Neural cell (in vitro differentiated cells): ENCODE results near the gene UQCC3. TPM values are rescaled to one million over a fixed set of nuclear protein-coding genes. Genes with fewer than 3 reads are reported as not detected.

Source experiments
- H2AFZ ChIP-seq: fragments of 200-600, 300-800 bp; sonication (generic), shearing (Covaris generic); 2 replicates; pipeline ENCODE4 v1.6.0; 2014; ENCODE audit warnings: low read depth, mild to moderate bottlenecking, antibody characterized with exemption, low read length, moderate library complexity
- H3F3A ChIP-seq: fragments of 200-600 bp; shearing (Covaris generic); 2 replicates; pipeline ENCODE4 v1.6.1; 2016; ENCODE audit warnings: mild to moderate bottlenecking, moderate library complexity, mixed read lengths, antibody characterized with exemption, low read length; ENCODE audit not compliant: insufficient read depth, poor library complexity, severe bottlenecking
- H3K27ac ChIP-seq: fragments of 200-600, 300-800 bp; sonication (generic), shearing (Covaris generic); 2 replicates; pipeline ENCODE4 v1.5.1; 2014; ENCODE audit warnings: mild to moderate bottlenecking, low read length, moderate library complexity
- H3K27me3 ChIP-seq: fragments of 300-800, 200-600 bp; sonication (generic), shearing (Covaris generic); 2 replicates; pipeline ENCODE4 v1.6.0; 2014; ENCODE audit warnings: mild to moderate bottlenecking, low read depth, low read length, moderate library complexity; ENCODE audit not compliant: insufficient read depth
- H3K36me3 ChIP-seq: fragments of 300-800, 200-600 bp; sonication (generic), shearing (Covaris generic); 2 replicates; pipeline ENCODE4 v1.5.1; 2014; ENCODE audit warnings: mild to moderate bottlenecking, antibody characterized with exemption, low read length, moderate library complexity; ENCODE audit not compliant: insufficient read depth
- H3K4me2 ChIP-seq: fragments of 300-800, 200-600 bp; sonication (generic), shearing (Covaris generic); 2 replicates; pipeline ENCODE4 v1.6.0; 2014; ENCODE audit warnings: mild to moderate bottlenecking, low read length
- H3K4me3 ChIP-seq: fragments of 300-800, 200-600 bp; sonication (generic), shearing (Covaris generic); 2 replicates; pipeline ENCODE4 v1.5.1; 2014; ENCODE audit warnings: mild to moderate bottlenecking, low read length, moderate library complexity
- H3K79me2 ChIP-seq: fragments of 200-600 bp; shearing (Covaris generic); replicated peaks from 2 replicates; pipeline ENCODE4 v1.6.0; 2014; ENCODE audit warnings: mild to moderate bottlenecking, low read length, moderate library complexity; ENCODE audit not compliant: insufficient read depth
- H3K9ac ChIP-seq: fragments of 300-800, 200-600 bp; sonication (generic), shearing (Covaris generic); 2 replicates; pipeline ENCODE4 v1.6.1; 2016; ENCODE audit warnings: mild to moderate bottlenecking, low read length, mixed read lengths
- H3K9me2 ChIP-seq: fragments of 200-600 bp; shearing (Covaris generic); 2 replicates; pipeline ENCODE4 v1.6.1; 2016; ENCODE audit warnings: mild to moderate bottlenecking, low read length, mixed read lengths; ENCODE audit not compliant: insufficient read depth
- H3K9me3 ChIP-seq: fragments of 200-600, 300-800 bp; sonication (generic), shearing (Covaris generic); 2 replicates; pipeline ENCODE4 v1.6.1; 2016; ENCODE audit warnings: mild to moderate bottlenecking, mixed run types, low read length, moderate library complexity, mixed read lengths
- H4K20me1 ChIP-seq: fragments of 200-600 bp; shearing (Covaris generic); 2 replicates; pipeline ENCODE4 v1.6.1; 2016; ENCODE audit warnings: mild to moderate bottlenecking, mixed run types; ENCODE audit not compliant: insufficient read depth
- CTCF ChIP-seq: fragments of 450-650 bp; IDR thresholded peaks from 2 replicates; pipeline ENCODE4 v1.5.1; 2014; ENCODE audit warnings: antibody characterized with exemption, mild to moderate bottlenecking, moderate library complexity; ENCODE audit not compliant: poor library complexity, severe bottlenecking
- EP300 ChIP-seq: fragments of 450-650 bp; conservative IDR thresholded peaks from 2 replicates; pipeline ENCODE4 v1.6.1; 2014; ENCODE audit warnings: antibody characterized with exemption, mild to moderate bottlenecking, moderate library complexity; ENCODE audit not compliant: poor library complexity, severe bottlenecking
- EZH2 ChIP-seq: fragments of 200-600, 300-800 bp; shearing (Covaris generic), sonication (generic); IDR thresholded peaks from 2 replicates; pipeline ENCODE4 v1.6.1; 2014; ENCODE audit warnings: antibody characterized with exemption, low read length, borderline replicate concordance, mild to moderate bottlenecking; ENCODE audit not compliant: insufficient read depth, poor library complexity, severe bottlenecking
- MXI1 ChIP-seq: fragments of 450-650 bp; conservative IDR thresholded peaks from 2 replicates; pipeline ENCODE4 v1.6.1; 2014; ENCODE audit warnings: antibody characterized with exemption, mild to moderate bottlenecking; ENCODE audit not compliant: poor library complexity, severe bottlenecking
- POLR2AphosphoS5 ChIP-seq: IDR thresholded peaks from 2 replicates; pipeline ENCODE4 v1.6.1; 2012
- RAD21 ChIP-seq: fragments of 450-650 bp; conservative IDR thresholded peaks from 2 replicates; pipeline ENCODE4 v1.6.1; 2014; ENCODE audit warnings: antibody characterized with exemption, mild to moderate bottlenecking, moderate library complexity
- SMC3 ChIP-seq: fragments of 450-650 bp; conservative IDR thresholded peaks from 2 replicates; pipeline ENCODE4 v1.6.1; 2014; ENCODE audit warnings: antibody characterized with exemption, mild to moderate bottlenecking, moderate library complexity; ENCODE audit not compliant: poor library complexity
- TAF1 ChIP-seq: IDR thresholded peaks from 2 replicates; pipeline ENCODE4 v1.6.1; 2012; ENCODE audit warnings: low read depth
- polyA plus RNA-seq: library from polyadenylated mRNA; depleted of rRNA; stranded (reverse); fragments of >200 nt; gene quantifications from 2 replicates; pipeline ENCODE4 v1.2.3, GENCODE V29; 2014
- TF ChIP-seq, protein P1 (sequence below): IDR thresholded peaks from 2 replicates; pipeline ENCODE4 v1.6.1; 2012; ENCODE audit warnings: borderline replicate concordance

The UQCC3 gene
- polyA plus RNA-seq, 1 donor from 2014 or later, result 8.4 TPM

DNA sequence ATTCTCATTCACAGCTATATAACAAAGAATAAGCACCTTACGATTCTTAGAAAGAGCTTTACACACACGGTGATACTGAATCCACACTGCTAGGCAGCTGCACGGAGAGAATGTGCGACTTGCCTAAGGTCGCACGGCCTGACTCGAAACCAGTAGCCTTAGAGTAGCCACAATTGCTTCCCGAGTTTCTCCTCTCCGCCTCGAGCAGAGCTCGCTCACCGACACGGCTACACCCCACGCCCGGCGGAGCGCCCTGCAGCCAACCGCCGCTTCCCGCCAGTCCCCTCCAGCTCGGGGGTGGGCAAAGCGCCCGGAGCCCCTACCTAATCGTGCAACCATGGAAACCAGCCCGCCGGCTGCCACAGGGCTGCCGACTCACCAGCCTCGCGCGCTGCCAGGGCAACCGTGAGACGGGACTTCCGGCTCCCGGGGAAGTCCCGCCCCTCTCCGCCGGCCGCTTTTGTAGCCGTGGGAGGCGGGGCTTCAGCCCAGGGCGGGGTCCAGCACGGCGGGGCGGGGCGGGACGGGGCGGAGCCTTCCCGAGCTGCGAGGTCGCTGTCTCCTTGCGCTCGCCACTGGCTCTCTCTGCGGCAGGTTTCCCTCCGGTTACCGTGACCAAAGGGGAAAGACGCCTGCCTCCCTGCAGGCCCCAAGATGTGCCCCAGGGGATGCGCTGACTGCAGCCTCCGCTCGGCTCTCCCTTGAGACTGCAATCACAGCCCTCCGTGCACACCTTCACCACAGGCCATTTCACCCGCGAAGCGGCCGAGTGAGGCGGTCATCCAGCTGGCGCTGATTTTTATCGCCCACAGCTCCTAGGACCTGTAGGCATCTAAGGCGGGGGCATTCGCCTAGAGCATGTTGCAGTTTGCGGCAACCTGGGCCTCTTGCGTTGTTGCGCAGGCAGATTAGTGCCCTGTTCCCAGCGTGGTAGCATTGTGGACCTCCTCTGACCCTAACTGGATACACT is 34.7 kb downstream of the UQCC3 start:
- H3K36me3 ChIP-seq, result peaks cover 11% of the 10 kb centered on the region
- no peak overlapping the region for H2AFZ ChIP-seq
- H3K9me2 ChIP-seq, result no peaks in the 10 kb centered on the region
- TF ChIP-seq EP300, result peak; percentile 41
- peak; percentile 43 for TF ChIP-seq SMC3
- peak; percentile 74 for TF ChIP-seq TAF1
- TF ChIP-seq CTCF, result no peak
- no peak for TF ChIP-seq EZH2
- peak; percentile 95 for TF ChIP-seq POLR2AphosphoS5
- TF ChIP-seq MXI1, result peak; percentile 93
- TF ChIP-seq RAD21, result no peak
- TF ChIP-seq, protein P1, sequence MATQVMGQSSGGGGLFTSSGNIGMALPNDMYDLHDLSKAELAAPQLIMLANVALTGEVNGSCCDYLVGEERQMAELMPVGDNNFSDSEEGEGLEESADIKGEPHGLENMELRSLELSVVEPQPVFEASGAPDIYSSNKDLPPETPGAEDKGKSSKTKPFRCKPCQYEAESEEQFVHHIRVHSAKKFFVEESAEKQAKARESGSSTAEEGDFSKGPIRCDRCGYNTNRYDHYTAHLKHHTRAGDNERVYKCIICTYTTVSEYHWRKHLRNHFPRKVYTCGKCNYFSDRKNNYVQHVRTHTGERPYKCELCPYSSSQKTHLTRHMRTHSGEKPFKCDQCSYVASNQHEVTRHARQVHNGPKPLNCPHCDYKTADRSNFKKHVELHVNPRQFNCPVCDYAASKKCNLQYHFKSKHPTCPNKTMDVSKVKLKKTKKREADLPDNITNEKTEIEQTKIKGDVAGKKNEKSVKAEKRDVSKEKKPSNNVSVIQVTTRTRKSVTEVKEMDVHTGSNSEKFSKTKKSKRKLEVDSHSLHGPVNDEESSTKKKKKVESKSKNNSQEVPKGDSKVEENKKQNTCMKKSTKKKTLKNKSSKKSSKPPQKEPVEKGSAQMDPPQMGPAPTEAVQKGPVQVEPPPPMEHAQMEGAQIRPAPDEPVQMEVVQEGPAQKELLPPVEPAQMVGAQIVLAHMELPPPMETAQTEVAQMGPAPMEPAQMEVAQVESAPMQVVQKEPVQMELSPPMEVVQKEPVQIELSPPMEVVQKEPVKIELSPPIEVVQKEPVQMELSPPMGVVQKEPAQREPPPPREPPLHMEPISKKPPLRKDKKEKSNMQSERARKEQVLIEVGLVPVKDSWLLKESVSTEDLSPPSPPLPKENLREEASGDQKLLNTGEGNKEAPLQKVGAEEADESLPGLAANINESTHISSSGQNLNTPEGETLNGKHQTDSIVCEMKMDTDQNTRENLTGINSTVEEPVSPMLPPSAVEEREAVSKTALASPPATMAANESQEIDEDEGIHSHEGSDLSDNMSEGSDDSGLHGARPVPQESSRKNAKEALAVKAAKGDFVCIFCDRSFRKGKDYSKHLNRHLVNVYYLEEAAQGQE, result no peak
- H3K4me3 ChIP-seq, result peak overlapping the region; percentile 75
- no peaks in the 10 kb centered on the region for H3K27me3 ChIP-seq
- H3K9ac ChIP-seq, result peak overlapping the region; percentile 99
- peak overlapping the region; percentile 96 for H3K27ac ChIP-seq
- H3K79me2 ChIP-seq, result peaks cover 40% of the 10 kb centered on the region
- H3K4me2 ChIP-seq, result peak overlapping the region; percentile 79
- H4K20me1 ChIP-seq, result no peaks in the 10 kb centered on the region
- peaks cover 6% of the 10 kb centered on the region for H3F3A ChIP-seq
- no peaks in the 10 kb centered on the region for H3K9me3 ChIP-seq

DNA sequence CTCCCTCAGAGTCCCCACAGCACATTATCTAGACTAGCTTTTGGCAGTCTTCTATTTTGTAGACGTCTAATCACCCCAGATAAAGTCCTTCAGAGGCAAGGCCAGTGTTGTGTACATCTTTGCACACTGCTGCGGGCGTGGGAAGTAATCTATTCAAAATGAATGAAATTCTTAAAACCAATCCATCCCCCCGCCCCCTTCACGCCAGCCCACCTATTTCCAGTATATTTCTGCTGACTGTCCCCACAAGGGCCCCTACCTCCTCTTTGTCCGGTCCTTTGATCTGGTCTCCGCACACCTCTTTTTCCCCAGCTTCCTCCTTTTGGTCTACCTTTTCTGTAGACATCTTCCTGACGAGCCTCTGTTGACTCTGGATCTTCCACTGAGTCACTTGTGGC is 35.4 kb downstream of the UQCC3 start:
- Histone ChIP-seq H3K27me3 (no peaks in the 10 kb centered on the region), H2AFZ (no peak overlapping the region)

More for the DNA sequence above, 35.4 kb downstream of the UQCC3 start:
- Histone ChIP-seq H3K79me2 (peaks cover 40% of the 10 kb centered on the region), H3K9ac (peak overlapping the region; percentile 99), H3K9me2 (no peaks in the 10 kb centered on the region), H3K4me3 (peak overlapping the region; percentile 75), H3K36me3 (peaks cover 11% of the 10 kb centered on the region), H3K9me3 (no peaks in the 10 kb centered on the region), H3K4me2 (peak overlapping the region; percentile 77), H4K20me1 (no peaks in the 10 kb centered on the region), H3F3A (peaks cover 6% of the 10 kb centered on the region), H3K27ac (peak overlapping the region; percentile 96)
- TF ChIP-seq POLR2AphosphoS5 (no peak), EP300 (no peak), TAF1 (no peak), RAD21 (no peak), SMC3 (no peak), MXI1 (no peak), EZH2 (no peak), CTCF (no peak)
- TF ChIP-seq, protein P1, result no peak
